Measurements from ENCODE around the gene SIGMAR1.

SIGMAR1 gene

DNA sequence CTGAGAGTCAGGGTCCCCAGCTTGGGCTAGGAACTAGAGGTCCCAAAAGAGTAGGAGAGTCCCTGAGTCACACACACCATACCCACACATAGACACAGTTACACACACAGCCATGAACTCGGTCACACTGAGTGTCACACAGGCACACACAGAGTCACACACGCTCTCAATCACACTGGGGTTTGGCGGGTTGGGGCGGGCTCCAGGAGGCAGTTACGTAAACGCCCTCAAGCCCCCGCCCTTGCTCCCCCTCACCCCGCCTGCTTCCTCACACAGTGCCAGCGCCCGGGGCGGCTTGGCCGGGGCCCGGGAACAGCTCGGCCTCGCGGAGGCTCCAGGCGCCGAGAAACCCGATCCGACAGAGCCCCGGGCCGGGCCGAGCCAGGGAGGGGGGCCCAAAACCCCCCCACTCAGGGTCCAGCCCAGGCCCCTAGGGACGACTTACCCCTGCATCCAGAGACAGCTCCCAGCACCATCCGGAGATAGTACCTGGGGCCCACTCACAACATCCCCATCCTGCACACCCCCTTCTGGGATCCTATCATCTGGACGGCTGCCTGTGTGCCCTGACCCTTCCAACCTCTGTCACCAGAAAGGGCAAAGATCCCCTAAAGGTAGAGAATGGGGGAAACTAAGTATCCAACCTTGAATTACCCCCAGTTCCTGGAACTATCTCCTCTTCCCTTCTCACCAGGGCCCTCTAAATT is 44.5 kb downstream of the SIGMAR1 start:
- DNase-seq (ENCODE audit: insufficient read length, low spot score) (no peak), FAIRE-seq (no peak)
- TF ChIP-seq PAX5 (IDR thresholded peaks at IDR 0.05; ENCODE audit: insufficient read depth, low read length, severe bottlenecking) = no peak
- no peak for TF ChIP-seq SPI1 (IDR thresholded peaks at IDR 0.05; ENCODE audit: low read depth, low read length)
- TF ChIP-seq POLR2A (IDR thresholded peaks at IDR 0.05; ENCODE audit: low read depth, low read length) = no peak
- TF ChIP-seq POU2F2 (IDR thresholded peaks at IDR 0.05; ENCODE audit: low read depth, low read length) = no peak

DNA sequence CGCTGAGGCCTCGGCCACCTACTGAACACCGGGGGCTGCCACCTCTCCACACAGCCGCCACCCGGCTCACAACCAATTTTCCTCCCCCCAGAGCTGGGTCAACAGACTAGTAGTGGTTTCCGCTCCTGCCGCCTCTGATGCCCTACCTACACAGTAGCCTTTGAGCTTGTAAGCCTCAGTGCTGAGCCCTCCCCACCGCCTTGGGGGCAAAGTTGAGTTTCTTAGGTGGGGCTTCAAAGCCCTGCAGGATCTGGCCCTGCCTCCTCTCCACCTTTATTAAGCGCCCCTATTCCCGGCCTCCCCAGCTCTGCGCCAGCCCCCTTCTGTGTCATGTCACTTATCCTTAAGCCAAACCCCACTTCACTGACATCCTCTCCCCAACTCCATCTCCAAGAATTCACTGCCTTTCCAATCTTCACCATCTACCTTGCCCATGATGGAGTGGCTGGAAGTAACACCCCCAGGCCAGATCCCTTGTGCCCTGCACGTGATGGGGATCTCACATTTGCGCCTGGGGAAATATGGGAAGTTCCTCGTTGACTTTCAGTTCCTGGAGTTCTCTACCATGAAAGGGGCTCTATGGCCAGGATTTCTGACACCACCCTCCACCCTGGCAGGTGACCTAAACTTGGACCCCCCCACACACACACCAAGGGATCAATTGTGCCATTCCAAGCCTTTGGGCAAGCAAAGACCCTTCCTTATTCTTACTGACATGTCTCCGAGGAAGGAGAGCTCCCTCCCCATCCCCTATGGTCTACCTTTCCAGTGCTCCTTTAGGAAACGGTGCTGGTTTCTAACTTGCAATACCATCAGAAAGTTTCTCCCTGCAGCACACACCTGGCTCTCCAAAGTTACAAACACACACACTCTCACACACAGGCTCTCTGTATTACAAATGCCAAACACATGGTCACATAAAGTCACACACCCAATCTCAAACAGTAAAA is 45.4 kb downstream of the SIGMAR1 start:
- TF ChIP-seq POLR2A (IDR thresholded peaks at IDR 0.05; ENCODE audit: low read depth, low read length) (no peak), POU2F2 (IDR thresholded peaks at IDR 0.05; ENCODE audit: low read depth, low read length) (no peak)
- DNase-seq (ENCODE audit: insufficient read length, low spot score) (no peak), FAIRE-seq (no peak)

DNA sequence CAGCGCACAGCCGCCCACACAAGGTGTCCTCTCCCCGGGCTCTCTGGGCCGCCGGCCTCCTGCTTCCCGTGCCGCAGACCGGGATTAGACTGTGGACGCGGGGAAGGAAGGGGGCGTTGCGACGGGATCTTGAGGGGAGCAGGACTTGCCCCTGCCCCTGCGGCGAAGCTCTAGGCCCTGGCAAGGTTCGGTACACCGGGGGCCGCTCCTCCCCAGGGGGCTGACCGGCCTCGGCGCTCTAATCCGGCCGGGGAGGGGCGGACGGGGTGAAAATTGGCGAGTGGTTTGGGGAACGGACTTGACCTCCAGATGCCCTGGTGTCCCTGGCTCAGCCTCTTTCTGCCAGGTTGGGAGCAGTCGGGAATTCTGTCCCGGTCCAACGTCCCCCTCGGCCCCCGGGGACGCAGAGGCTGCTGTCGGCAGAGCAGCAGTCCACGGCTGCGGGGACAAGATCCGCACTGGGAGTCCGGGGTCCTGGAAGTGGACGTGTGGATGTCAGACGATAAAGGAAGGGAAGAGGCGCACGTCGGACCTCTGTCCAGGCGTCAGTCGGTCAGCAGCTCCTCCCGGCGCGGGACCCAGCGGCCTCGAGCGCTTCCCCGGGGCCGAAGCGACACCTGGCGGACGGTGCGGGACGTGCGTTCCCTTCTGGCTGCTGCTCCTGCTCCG is 46.2 kb downstream of the SIGMAR1 start:
- DNase-seq (ENCODE audit: insufficient read length, low spot score) (peak; percentile 93), FAIRE-seq (peak; percentile 89)

DNA sequence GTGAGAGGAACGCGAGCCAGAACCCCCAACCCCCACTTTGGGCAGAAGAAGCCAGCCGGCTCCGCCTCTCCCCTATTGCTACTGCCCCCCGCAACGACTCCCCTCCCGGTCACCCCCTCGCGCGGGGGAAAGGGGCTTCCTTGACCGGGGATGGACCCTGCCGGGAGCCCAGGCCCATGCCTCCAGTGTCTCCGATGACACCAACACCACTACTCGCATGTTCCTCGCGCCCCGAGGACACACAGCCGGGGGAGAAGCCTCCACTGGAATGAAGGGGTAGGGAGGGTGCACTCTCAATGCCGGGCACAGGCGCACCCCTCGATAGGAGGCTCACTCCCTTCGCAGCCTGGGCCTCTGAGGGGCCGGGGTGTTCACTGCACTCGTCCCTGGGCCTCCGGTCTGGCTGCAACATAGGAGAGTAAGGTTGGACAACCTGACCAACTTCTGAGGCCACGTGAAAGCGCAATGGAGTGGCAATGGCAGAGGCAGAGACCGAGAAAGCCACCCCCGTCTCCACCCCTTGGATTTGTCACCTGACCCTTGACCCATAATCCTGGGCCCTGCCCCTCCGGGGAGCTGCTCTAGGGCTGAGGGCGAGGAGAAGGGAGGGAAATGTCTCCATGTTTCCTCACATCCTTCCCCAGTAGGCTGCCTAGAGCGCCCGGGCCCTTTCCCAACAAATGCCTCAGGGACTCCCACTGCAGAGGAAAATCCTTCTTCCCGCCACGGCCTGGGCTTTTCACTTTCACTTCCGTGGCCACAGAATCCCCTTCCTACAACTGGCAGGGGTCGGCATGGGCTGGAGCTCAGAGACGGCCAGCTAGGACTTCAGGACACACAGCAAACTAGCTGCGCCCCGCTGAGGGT is 47.0 kb downstream of the SIGMAR1 start:
- DNase-seq (ENCODE audit: insufficient read length, low spot score) = no peak
- no peak for FAIRE-seq
- TF ChIP-seq POLR2A (IDR thresholded peaks at IDR 0.05; ENCODE audit: low read depth, low read length) (no peak), SPI1 (IDR thresholded peaks at IDR 0.05; ENCODE audit: low read depth, low read length) (no peak), PAX5 (IDR thresholded peaks at IDR 0.05; ENCODE audit: insufficient read depth, low read length, severe bottlenecking) (no peak), POU2F2 (IDR thresholded peaks at IDR 0.05; ENCODE audit: low read depth, low read length) (no peak), TAF1 (IDR thresholded peaks at IDR 0.05; ENCODE audit: low read depth, low read length) (no peak), POLR2AphosphoS5 (IDR thresholded peaks at IDR 0.05; ENCODE audit: low read depth, low read length) (no peak)

More for the DNA sequence above, 46.2 kb downstream of the SIGMAR1 start:
- TF ChIP-seq PAX5 (IDR thresholded peaks at IDR 0.05; ENCODE audit: insufficient read depth, low read length, severe bottlenecking) (no peak), TAF1 (IDR thresholded peaks at IDR 0.05; ENCODE audit: low read depth, low read length) (no peak), POLR2A (IDR thresholded peaks at IDR 0.05; ENCODE audit: low read depth, low read length) (no peak), POU2F2 (IDR thresholded peaks at IDR 0.05; ENCODE audit: low read depth, low read length) (no peak), SPI1 (IDR thresholded peaks at IDR 0.05; ENCODE audit: low read depth, low read length) (no peak), POLR2AphosphoS5 (IDR thresholded peaks at IDR 0.05; ENCODE audit: low read depth, low read length) (no peak)

DNA sequence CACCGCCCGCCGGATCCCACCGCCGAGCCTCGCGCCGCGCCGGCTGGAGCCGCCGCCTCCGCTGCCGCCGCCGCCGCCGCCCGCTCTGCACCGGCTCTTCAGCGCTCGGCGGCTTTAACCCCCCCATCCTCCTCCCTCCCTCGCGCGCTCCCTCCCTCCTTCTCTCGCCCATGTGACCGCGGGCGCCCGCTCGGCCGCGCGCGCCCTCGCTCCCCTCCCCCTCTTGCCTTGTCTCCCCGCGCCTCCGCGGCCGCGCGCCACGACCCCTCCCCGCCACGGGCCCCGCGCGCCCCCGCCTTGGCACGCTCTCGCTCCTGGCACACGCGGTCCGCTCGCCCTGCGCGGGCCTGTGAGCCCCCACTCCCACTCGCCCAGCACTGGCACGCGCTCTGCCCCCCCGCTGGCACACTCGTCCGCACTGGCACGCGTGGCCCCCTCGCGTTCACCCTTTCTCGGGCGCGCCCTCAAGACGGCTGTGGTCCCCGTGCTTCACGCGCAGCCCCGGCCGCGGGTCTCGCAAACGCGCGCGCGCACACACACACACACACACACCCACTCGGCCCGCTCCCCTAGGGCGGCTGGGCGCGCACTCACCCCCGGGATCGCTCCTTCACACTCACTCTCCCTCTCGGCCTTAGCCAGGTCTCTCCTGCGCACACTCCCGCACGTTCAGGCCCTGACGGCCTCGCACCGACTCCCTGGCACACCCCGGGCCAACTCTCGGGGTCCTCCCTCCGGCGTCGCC is 47.8 kb downstream of the SIGMAR1 start, which contains the start of gene CNTFR:
TSS of gene CNTFR (minus strand) at position 89 of the 745 bp plus-strand sequence. CDS start 20,743 bp downstream, outside the sequence.
- FAIRE-seq = no peak
- no peak for TF ChIP-seq SPI1 (IDR thresholded peaks at IDR 0.05; ENCODE audit: low read depth, low read length)
- TF ChIP-seq POU2F2 (IDR thresholded peaks at IDR 0.05; ENCODE audit: low read depth, low read length) = no peak
- TF ChIP-seq POLR2AphosphoS5 (IDR thresholded peaks at IDR 0.05; ENCODE audit: low read depth, low read length) = no peak
- TF ChIP-seq PAX5 (IDR thresholded peaks at IDR 0.05; ENCODE audit: insufficient read depth, low read length, severe bottlenecking) = no peak
- TF ChIP-seq TAF1 (IDR thresholded peaks at IDR 0.05; ENCODE audit: low read depth, low read length) = no peak
- no peak for TF ChIP-seq POLR2A (IDR thresholded peaks at IDR 0.05; ENCODE audit: low read depth, low read length)
- no peak for DNase-seq (ENCODE audit: insufficient read length, low spot score)

DNA sequence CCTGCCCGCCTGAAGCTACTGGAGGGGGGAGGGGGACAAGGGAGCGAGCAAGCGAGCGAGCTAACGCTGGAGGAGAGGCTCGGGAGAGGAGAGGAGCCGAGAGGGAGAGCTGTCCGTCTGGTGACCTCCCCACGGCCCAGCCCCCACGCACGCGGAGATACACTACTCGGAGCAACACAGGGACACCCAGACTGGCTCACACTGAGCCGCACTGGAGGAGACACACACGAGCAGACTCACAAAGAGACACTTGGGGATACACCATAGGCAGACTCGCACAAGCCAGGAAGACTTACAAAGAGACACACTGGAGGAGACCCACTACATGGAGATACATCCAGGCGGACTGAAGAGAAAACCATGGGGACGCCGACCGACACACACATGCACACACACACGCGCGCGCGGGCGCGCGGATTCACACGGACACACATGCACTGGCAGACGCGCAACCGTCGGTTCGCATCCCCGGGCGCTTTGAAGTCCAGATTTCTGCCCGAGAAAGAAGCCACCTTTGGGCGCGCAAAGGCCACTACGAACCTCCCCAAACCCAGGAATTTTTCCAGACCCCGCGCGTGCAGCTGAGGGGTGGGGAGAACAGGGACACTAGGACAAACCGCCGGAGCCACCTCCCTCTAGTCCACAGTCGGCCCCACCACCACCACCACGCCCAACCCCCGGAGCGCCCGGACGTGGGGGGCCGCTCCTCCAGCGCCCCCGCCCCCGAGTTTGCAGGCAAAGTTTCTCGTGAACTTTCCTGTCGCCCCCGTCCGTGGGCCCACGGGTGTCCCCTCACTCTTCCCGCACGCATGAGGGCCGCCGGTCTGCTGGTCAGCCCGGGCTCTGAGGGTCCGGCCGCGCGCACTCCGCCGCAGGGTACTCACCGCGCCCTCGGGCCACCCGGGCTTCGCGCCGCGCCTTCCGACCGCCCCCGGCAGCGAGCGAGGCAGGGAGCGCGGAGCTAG is 48.6 kb downstream of the SIGMAR1 start:
- no peak for TF ChIP-seq POLR2AphosphoS5 (IDR thresholded peaks at IDR 0.05; ENCODE audit: low read depth, low read length)
- no peak for TF ChIP-seq POLR2A (IDR thresholded peaks at IDR 0.05; ENCODE audit: low read depth, low read length)
- TF ChIP-seq SPI1 (IDR thresholded peaks at IDR 0.05; ENCODE audit: low read depth, low read length) = no peak
- no peak for TF ChIP-seq TAF1 (IDR thresholded peaks at IDR 0.05; ENCODE audit: low read depth, low read length)
- TF ChIP-seq PAX5 (IDR thresholded peaks at IDR 0.05; ENCODE audit: insufficient read depth, low read length, severe bottlenecking) = no peak
- no peak for FAIRE-seq
- DNase-seq (ENCODE audit: insufficient read length, low spot score) = no peak

DNA sequence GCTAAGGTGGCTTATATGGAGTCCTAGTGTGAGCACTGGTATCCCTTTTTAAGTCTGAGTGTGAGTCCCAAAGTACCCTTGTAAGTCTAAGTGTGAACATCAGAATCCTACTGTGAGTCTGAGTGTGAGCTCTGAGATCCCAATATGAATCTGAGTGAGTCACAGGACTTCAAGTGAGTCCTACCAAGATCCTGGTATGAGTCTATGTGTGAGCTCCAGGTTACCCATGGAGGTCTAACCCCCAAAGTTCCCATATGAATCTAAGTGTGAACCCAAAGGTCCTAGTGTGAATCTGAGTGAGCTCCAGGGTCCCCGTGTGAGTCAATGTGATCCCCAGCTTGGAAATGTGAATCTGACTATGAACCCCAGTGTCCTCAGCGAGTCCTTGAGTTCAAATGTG is 50.3 kb downstream of the SIGMAR1 start:
- TF ChIP-seq TAF1 (IDR thresholded peaks at IDR 0.05; ENCODE audit: low read depth, low read length) (no peak), POLR2A (IDR thresholded peaks at IDR 0.05; ENCODE audit: low read depth, low read length) (no peak), POLR2AphosphoS5 (IDR thresholded peaks at IDR 0.05; ENCODE audit: low read depth, low read length) (no peak), POU2F2 (IDR thresholded peaks at IDR 0.05; ENCODE audit: low read depth, low read length) (no peak), SPI1 (IDR thresholded peaks at IDR 0.05; ENCODE audit: low read depth, low read length) (no peak), PAX5 (IDR thresholded peaks at IDR 0.05; ENCODE audit: insufficient read depth, low read length, severe bottlenecking) (no peak)
- no peak for DNase-seq (ENCODE audit: insufficient read length, low spot score)
- no peak for FAIRE-seq
